Stimulated activated CD4-positive, alpha-beta T cell treated with anti-CD3 and anti-CD28 coated beads, TNF-alpha, amount 100 ng/mL, for 4 hours (primary cell): Measurements from ENCODE around the gene FOXP1.

ENCODE experiments used
- DNase-seq, 3 experiments: peaks; one replicate each; pipeline ENCODE4 v3.0.0-alpha.2; 2020; ENCODE audit warnings: low read depth in 3 of 3

Gene FOXP1

GRCh38 chr3:71428841-71429596, 154.5 kb downstream of the FOXP1 start:
- DNase-seq = no peak

DNA sequence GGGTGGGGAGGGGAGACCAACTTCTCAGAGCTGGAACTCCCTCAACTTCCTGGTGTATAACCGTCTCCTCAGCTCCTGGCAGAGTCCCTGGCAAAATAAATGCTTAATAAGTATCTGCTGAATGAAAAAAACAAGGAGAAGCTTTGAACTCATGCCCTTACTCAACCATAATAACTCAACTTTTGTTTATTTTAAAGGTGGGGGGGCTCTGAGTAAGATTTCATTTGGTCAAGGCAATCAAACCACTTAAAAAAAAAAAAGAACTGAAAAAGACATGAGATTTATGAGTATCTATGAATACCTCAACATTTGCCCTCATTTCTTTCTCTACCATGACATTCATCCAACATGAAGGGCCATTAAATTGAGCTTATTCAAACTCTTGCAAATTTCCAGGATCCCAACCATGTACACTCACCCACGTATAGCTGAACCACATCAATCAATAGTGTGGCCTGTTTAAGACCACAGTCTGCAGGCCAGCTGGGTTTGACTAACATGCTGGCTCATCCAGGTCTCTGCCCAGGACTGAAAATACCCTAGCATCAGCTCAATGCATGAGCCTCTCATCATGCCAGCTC, 157.9 kb downstream of the FOXP1 start:
- no peak for DNase-seq

GRCh38 chr3:71423151-71423906, 160.2 kb downstream of the FOXP1 start:
- no peak for DNase-seq

- no peak for DNase-seq
These were observed 161.5 kb downstream of the FOXP1 start for GRCh38 chr3:71421820-71422566.

- DNase-seq = no peak
These were observed 162.1 kb downstream of the FOXP1 start for GRCh38 chr3:71421475-71421819.

DNA sequence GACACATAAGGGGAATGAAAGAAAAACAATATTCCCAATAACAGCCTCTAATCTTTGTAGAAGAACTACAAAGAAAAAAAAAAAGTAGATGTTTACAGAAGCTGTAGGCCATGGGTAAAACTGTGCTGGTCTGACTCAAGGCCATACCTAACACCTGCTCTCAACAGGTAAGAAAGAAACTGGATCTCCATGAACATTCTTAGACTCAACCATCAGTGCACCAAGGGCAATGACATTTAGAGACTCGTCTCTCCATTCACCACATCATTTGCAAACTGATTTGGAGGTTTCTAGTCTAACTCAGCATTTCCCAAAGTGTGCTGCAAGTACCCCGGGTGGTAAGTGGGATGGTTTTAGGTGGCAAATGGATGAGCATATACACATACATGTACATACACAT, 164.2 kb downstream of the FOXP1 start:
- DNase-seq = no peak

DNA sequence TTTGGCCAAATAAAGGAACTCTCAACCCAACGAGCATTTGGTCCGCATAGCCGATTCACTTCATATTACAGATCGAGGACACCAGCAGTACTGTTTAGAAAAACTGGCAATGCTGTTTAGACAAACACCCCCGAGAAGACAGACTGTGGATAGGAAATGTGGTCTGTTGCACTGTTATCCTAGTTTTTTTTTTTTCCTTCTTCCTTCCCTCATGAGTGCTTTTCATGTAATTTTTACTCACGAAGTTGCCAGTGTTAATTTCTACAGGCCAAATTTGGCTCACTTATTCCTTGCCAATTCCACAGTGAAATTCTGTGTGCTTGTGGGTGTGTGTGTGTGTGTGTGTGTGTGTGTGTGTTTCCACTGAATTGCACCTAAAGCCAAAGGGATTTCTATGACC, 165.7 kb downstream of the FOXP1 start:
- DNase-seq = no peak

GRCh38 chr3:71416876-71417275, 166.7 kb downstream of the FOXP1 start:
- DNase-seq = no peak

GRCh38 chr3:71415681-71416122, 167.8 kb downstream of the FOXP1 start:
- DNase-seq = no peak

DNA sequence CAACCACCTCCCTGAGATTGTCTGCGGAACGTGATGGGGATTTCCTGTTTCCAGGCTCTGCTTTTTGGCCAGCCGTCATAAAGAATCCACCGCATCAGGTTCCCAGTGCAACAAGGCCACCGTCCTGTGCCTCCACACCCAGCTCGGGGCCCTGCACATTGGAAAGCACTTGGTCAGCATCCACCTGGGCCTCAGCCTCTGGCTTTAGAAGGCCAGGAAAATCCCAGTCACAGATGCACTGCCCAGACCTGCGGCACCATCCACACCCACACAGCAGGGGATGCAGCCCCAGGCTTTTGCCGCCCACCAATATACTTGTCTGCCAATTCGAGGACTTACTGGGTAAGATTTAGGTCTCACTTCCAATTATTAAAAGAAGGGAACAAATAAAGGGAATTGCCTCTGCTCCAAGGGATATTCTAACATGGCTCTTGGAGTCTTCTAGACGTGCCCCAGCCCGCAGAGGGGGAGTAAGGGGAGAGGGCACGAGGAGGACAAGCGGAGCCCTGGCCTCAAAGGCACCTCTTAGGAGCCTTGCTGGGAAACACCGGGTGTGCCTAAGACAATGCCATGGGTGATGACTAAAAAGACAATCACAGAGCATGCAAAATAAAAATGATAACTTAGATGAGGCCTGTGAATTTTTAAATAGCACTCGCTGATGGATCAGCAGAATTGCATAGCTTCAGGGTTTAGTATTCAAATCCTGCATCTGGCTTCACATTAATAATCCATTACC, 169.2 kb downstream of the FOXP1 start:
- DNase-seq = no peak

- no peak for DNase-seq
These were observed 170.0 kb downstream of the FOXP1 start for GRCh38 chr3:71413572-71413971.

GRCh38 chr3:71409352-71409751, 174.2 kb downstream of the FOXP1 start:
- no peak for DNase-seq

DNA sequence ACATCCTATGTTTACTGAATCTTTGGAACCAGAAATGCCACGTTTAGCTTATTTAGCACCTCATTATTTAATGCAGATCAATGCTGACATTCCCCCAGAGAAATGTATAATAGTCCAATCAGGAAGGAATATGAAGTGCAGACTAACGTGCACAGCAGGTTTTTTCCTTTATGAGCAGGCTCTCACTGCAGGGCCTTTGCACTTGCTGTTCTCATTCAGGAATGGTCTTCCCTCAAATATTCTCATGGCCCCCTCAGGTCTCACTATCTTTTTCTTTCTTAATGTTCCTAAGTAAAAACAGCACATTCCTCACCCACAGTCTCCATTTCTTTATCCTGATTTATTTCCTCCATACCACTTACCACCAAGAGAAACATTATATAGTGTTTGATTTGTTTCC, 174.6 kb downstream of the FOXP1 start:
- no peak for DNase-seq

DNA sequence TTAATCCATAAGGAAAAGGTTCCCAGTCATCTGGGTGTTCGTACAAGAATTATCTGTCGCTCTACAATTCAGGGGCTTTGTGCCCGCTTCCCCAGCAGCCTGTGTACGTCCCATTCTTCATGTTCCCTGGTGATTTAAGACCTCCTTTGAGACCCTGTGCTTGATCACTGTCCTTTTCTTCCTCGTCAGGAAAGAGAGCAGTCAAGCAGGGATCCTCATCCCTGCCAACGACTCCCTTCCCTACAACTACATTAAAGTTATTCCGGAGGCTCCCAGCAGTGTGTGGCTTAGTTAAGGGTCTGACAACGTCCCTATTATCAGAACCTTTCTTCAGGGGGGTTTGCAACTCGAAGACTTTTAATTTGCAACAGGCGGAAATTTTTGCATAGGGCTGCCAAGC, 175.7 kb downstream of the FOXP1 start:
- no peak for DNase-seq

GRCh38 chr3:71406972-71407810, 176.3 kb downstream of the FOXP1 start:
- DNase-seq = no peak

GRCh38 chr3:71402911-71403310, 180.6 kb downstream of the FOXP1 start:
- DNase-seq = no peak

- no peak for DNase-seq
These were observed 181.2 kb downstream of the FOXP1 start for GRCh38 chr3:71402280-71402679.

- DNase-seq = no peak
These were observed 181.8 kb downstream of the FOXP1 start for GRCh38 chr3:71401695-71402231.

DNA sequence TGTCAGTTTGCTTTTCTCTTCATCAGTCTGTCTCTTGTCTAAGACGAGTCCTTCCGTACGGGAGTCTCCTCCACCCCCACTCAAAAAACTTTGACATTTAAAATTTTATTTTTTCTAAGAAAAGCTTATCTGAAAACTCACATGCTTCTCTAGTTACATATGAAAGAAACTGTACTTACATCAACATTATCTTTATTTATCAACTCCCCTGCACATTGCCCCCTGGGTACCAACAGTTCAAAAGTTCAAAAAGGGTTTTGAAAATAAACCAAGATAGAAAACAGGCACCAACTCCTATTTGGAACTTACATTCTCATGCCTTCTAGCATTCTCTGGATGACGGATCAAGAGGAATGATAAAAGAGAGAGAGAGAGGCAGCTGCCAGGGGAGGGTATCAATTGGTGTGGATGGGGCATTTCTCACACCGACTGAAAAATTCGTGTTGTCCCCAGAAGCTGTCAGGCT, 182.5 kb downstream of the FOXP1 start:
- DNase-seq = no peak

GRCh38 chr3:71399478-71399877, 184.1 kb downstream of the FOXP1 start:
- no peak for DNase-seq
